IMR-90 (cell line): ENCODE measurements around the gene WNT7B. TPM values are rescaled to one million over a fixed set of nuclear protein-coding genes. Genes with fewer than 3 reads are reported as not detected.

Experiments used
- ATAC-seq: fragments of 200-7000 bp; cut with Tn5 transposase; 2 replicates; pipeline ENCODE4 v1.9.1; 2020; ENCODE audit warnings: low read depth, mild to moderate bottlenecking, moderate library complexity
- BruUV-seq: library from RNA; stranded (reverse); fragments of 400-500 nt; replicated peaks from 2 replicates; lab custom pipeline; 2021; lab: Mats Ljungman, UMichigan
- CTCF ChIA-PET: fragments of 300-600 bp; formaldehyde crosslinking; extraction: SDS; loops from one replicate; lab custom pipeline; 2021; ENCODE audit warnings: antibody characterized with exemption; lab: Yijun Ruan, JAX
- POLR2A ChIA-PET: fragments of 300-600 bp; sonication (Branson Sonifier 250); formaldehyde crosslinking; loops from one replicate; lab custom pipeline; 2022; ENCODE audit warnings: antibody characterized with exemption; ENCODE audit not compliant: unreplicated experiment; lab: Charles Lee
- DNase-seq: peaks from one replicate; pipeline ENCODE4 v3.0.0; 2013
- H2AFZ ChIP-seq: replicated peaks from 2 replicates; pipeline ENCODE3; 2013; ENCODE audit warnings: low read length, mild to moderate bottlenecking; ENCODE audit not compliant: poor library complexity
- H2AK5ac ChIP-seq: 2 replicates; pipeline ENCODE4 v1.6.1; 2013; ENCODE audit warnings: low read depth, low read length, inconsistent platforms
- H2AK9ac ChIP-seq: replicated peaks from 2 replicates; pipeline ENCODE3; 2013; ENCODE audit warnings: mild to moderate bottlenecking, low read depth, low read length, moderate library complexity; ENCODE audit not compliant: poor library complexity
- H2BK120ac ChIP-seq: 2 replicates; pipeline ENCODE4 v1.6.1; 2013; ENCODE audit warnings: low read depth, low read length, inconsistent platforms
- H2BK15ac ChIP-seq: 3 replicates; pipeline ENCODE4 v1.6.1; 2013; ENCODE audit warnings: low read depth, low read length, inconsistent platforms
- H2BK20ac ChIP-seq: 2 replicates; pipeline ENCODE4 v1.6.1; 2013; ENCODE audit warnings: low read depth, mild to moderate bottlenecking, inconsistent platforms, low read length, moderate library complexity
- H2BK5ac ChIP-seq: 2 replicates; pipeline ENCODE4 v1.6.1; 2013; ENCODE audit warnings: mild to moderate bottlenecking, low read depth, low read length, inconsistent platforms; ENCODE audit not compliant: poor library complexity, severe bottlenecking
- H3K14ac ChIP-seq: replicated peaks from 2 replicates; pipeline ENCODE4 v1.6.1; 2013; ENCODE audit warnings: low read depth, low read length, inconsistent platforms
- H3K18ac ChIP-seq: 2 replicates; pipeline ENCODE4 v1.6.1; 2013; ENCODE audit warnings: low read depth, low read length, control low read depth
- H3K23ac ChIP-seq: 2 replicates; pipeline ENCODE4 v1.6.1; 2013; ENCODE audit warnings: low read depth, low read length, inconsistent platforms
- H3K27ac ChIP-seq: 2 replicates; pipeline ENCODE4 v1.5.1; 2013; ENCODE audit warnings: mild to moderate bottlenecking, control low read depth, low read length; ENCODE audit not compliant: insufficient read depth
- H3K27me3 ChIP-seq: 2 replicates; pipeline ENCODE4 v1.6.1; 2013; ENCODE audit warnings: low read length; ENCODE audit not compliant: control insufficient read depth, insufficient read depth
- H3K36me3 ChIP-seq: 2 replicates; pipeline ENCODE4 v1.6.1; 2013; ENCODE audit warnings: low read length, mixed read lengths; ENCODE audit not compliant: control insufficient read depth, insufficient read depth
- H3K4ac ChIP-seq: 2 replicates; pipeline ENCODE4 v1.6.1; 2013; ENCODE audit warnings: low read depth, low read length, inconsistent platforms
- H3K4me1 ChIP-seq: 2 replicates; pipeline ENCODE4 v1.6.1; 2013; ENCODE audit warnings: low read length, mixed read lengths; ENCODE audit not compliant: control insufficient read depth, insufficient read depth
- H3K4me2 ChIP-seq: 2 replicates; pipeline ENCODE4 v1.6.1; 2013; ENCODE audit warnings: low read depth, mild to moderate bottlenecking, control low read depth, low read length, moderate library complexity
- H3K4me3 ChIP-seq: 2 replicates; pipeline ENCODE4 v1.5.1; 2013; ENCODE audit warnings: low read depth, mild to moderate bottlenecking, control low read depth, low read length, moderate library complexity; ENCODE audit not compliant: insufficient read depth
- H3K56ac ChIP-seq: 2 replicates; pipeline ENCODE4 v1.6.1; 2013; ENCODE audit warnings: low read length, inconsistent platforms; ENCODE audit not compliant: insufficient read depth; ENCODE audit errors: extremely low read depth
- H3K79me1 ChIP-seq, 2 experiments: 2 replicates each; pipeline ENCODE4 v1.6.1; 2013; ENCODE audit warnings: low read length in 2 of 2, inconsistent platforms in 1 of 2, low read depth in 1 of 2
- H3K9ac ChIP-seq: 2 replicates; pipeline ENCODE4 v1.6.1; 2013; ENCODE audit warnings: low read depth, low read length, control low read depth
- H3K9me1 ChIP-seq: 2 replicates; pipeline ENCODE4 v1.6.1; 2013; ENCODE audit warnings: low read length, inconsistent platforms; ENCODE audit not compliant: insufficient read depth
- H3K9me3 ChIP-seq: 2 replicates; pipeline ENCODE4 v1.6.1; 2013; ENCODE audit warnings: low read length; ENCODE audit not compliant: control insufficient read depth, insufficient read depth
- H4K20me1 ChIP-seq: 2 replicates; pipeline ENCODE4 v1.6.1; 2013; ENCODE audit warnings: low read length, inconsistent platforms; ENCODE audit not compliant: insufficient read depth
- H4K5ac ChIP-seq: 2 replicates; pipeline ENCODE4 v1.6.1; 2013; ENCODE audit warnings: mild to moderate bottlenecking, low read depth, low read length, control low read depth
- H4K8ac ChIP-seq, 2 experiments: 2 replicates each; pipeline ENCODE4 v1.6.1; 2013; ENCODE audit warnings: low read depth in 2 of 2, low read length in 2 of 2, control low read depth in 1 of 2, inconsistent platforms in 1 of 2
- H4K91ac ChIP-seq: 2 replicates; pipeline ENCODE4 v1.6.1; 2013; ENCODE audit warnings: low read depth, low read length, inconsistent platforms; ENCODE audit not compliant: insufficient read depth
- SMC3 ChIP-seq: fragments of 150-350 bp; IDR thresholded peaks from 2 replicates; pipeline ENCODE4 v1.6.1; 2016; ENCODE audit warnings: low read depth, mild to moderate bottlenecking, antibody characterized with exemption, low read length, moderate library complexity
- WGBS, 2 experiments: methylation state at CpG; one replicate each; pipeline versions ENCODE4 v1.1.5 to v1.1.7; 2013; ENCODE audit warnings: missing lambda C conversion rate in 2 of 2; ENCODE audit not compliant: insufficient read length in 1 of 2; ENCODE audit errors: extremely low coverage in 2 of 2; 5-methylcytosine and 5-hydroxymethylcytosine counted together
- dilution Hi-C: fragments of 300-500 bp; cut with HindIII; formaldehyde crosslinking; loops from one replicate; pipeline ENCODE4 v1.14.3; 2018; ENCODE audit warnings: low sequenced_read_pairs; ENCODE audit not compliant: unreplicated experiment
- in situ Hi-C: fragments of 300-500 bp; cut with MboI; formaldehyde crosslinking; loops from 3 replicates; pipeline ENCODE4 v1.14.3; 2019; ENCODE audit warnings: low sequenced_read_pairs, inconsistent platforms, mixed read lengths
- intact Hi-C: fragments of 100-400 bp; cut with micrococcal nuclease; formaldehyde crosslinking; loops from 2 replicates; pipeline ENCODE4 v1.10.0; 2022
- polyA plus RNA-seq, 3 experiments: library from polyadenylated mRNA; depleted of rRNA; stranded (reverse); fragments of >200 nt; gene quantifications; 2 replicates each; pipeline ENCODE4 v1.2.3, GENCODE V29; 2012; ENCODE audit warnings: low replicate concordance in 1 of 3
- total RNA-seq: library from RNA; depleted of rRNA; stranded (reverse); fragments of >200 nt; gene quantifications from 2 replicates; pipeline ENCODE4 v1.2.3, GENCODE V29; 2012

WNT7B gene
- total and polyA plus RNA-seq, 2 of the 4 experiments (the other 2 are of a cell fraction): under 0.01 to 0.15 TPM

DNA sequence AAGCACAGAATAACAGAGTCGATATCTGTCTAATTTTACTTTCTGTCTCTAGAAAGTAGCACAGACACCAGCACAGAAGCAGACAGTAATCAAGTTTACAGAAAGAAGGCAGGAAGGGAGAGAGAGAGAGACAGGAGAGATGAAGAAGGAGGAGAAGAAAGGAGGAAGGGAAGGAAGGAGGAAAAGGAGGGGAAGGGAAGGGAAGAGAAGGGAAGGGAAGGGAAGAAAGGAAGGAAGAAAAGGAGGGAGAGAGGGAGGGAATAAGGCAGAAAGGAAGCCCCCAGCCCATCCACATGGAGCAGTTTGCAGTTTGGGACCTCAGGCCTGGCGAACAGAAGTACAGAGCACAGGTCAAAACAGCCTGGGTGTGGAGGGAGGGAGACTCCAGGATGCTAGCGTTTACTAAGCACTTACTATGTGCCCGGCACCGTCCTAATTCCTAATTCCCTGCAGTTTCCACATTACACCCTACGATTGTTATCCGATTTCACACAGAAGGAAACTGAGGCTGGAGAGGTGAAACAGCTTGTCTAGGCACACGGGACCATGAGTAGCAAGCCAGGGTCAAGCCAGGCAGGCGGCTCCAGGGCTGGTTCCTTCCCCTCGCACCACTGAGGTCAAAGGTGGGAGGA is 46.0 kb upstream of the WNT7B start:
- Histone ChIP-seq H3K4me1 (peaks cover 4% of the 10 kb centered on the region), H2AK5ac (peak overlapping the region; percentile 45; the same call in 1 of the 2 replicates), H4K91ac (no peak overlapping the region), H2BK120ac (peak overlapping the region; percentile 14), H2BK5ac (no peak overlapping the region), H3K14ac (no peak overlapping the region), H3K27ac (no peak overlapping the region), H2AK9ac (no peak overlapping the region), H3K56ac (no peak overlapping the region), H3K4ac (peak overlapping the region; percentile 52), H4K5ac (no peak overlapping the region), H2BK15ac (no peak overlapping the region), H3K23ac (peak overlapping the region; percentile 5; the same call in 1 of the 2 replicates), H4K20me1 (no peaks in the 10 kb centered on the region), H3K4me3 (no peak overlapping the region), H3K9me3 (no peaks in the 10 kb centered on the region), H3K79me1 (no peaks in the 10 kb centered on the region), H4K8ac (no peak overlapping the region), H2AFZ (peak overlapping the region; percentile 44), H3K4me2 (no peak overlapping the region), H3K27me3 (peaks cover 27% of the 10 kb centered on the region), H3K9me1 (no peaks in the 10 kb centered on the region; the same call in 1 of the 2 replicates), H3K9ac (no peak overlapping the region), H3K36me3 (no peaks in the 10 kb centered on the region), H2BK20ac (peak overlapping the region; percentile 22; the same call in 1 of the 2 replicates), H3K18ac (no peak overlapping the region)
- ATAC-seq (no peak), DNase-seq (no peak)
- CTCF ChIA-PET: no interaction called here
- intact Hi-C loops: no loop called here
- dilution Hi-C loops: no loop called here
- TF ChIP-seq SMC3: no peak
- POLR2A ChIA-PET: no interaction called here
- no TSS peak for BruUV-seq
- in situ Hi-C loops: no loop called here
- WGBS, 2 experiments: no CpG with 5 or more reads among the region's 10 CpGs
